Measurements from ENCODE around the gene WDR83.

DNA sequence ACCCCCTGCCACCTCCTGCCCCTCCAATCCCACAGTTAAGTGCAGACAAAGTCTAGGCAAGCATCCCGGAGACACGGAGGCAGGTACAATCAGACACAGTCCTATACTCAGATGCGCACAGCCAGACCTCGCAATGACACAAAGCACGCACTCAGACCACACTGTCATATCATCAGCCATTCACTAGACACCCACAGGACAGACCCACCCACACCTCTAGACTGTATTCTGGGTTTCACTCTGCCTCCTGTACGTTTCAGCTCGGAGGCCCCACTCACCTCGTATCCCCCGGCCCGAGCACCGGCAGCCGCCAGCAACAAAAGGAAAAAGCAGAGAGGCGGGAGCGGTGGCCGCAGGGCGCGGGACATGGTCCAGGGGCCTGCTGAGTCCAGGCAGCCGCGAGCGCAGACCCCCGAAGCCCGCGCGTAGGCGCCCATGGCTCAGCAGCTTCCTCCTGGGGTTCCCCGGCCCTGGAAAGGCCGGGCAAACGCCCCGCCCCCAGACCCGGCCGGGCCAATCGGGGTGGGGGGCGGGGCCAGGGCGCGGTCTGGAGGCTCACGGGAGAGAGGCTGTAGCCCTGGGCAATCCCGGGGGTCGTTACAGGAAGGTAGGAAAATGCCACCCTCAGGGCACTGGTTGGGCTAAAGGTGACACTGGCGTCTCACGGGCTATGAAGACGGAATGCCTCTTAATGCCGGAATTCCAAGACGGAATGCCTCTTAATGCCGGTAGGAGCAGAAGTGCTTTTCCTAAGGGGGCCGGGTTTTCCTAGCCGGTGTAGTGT is at the start of gene WDR83, which contains the start of gene MAN2B1:
- TF ChIP-seq EZH2phosphoT487 (IDR thresholded peaks at IDR 0.05) (no peak), CTCF (IDR thresholded peaks at IDR 0.05) (no peak), EZH2 (IDR thresholded peaks at IDR 0.05) (no peak)
